Measurements from ENCODE around the gene RHOA. TPM values are rescaled to one million over a fixed set of nuclear protein-coding genes. Genes with fewer than 3 reads are reported as not detected.
A peak's percentile ranks its signal among the peaks of the same experiment; 100 is the strongest.
"Not testable (repeated sequence)": the region's sequence is repeated elsewhere in the genome, so short reads cannot be mapped to it uniquely, and the experiment has no call there.

The RHOA gene
- total RNA-seq, 1 donor from 2014 or later, result 501 TPM

GRCh38 chr3:49358217-49358883, 53.4 kb downstream of the RHOA start, which contains the start of gene GPX1:
Gene GPX1, minus strand, starts transcription at chr3:49358353. Its CDS starts 75 bp downstream, at chr3:49358278.
- TF ChIP-seq, protein P1, sequence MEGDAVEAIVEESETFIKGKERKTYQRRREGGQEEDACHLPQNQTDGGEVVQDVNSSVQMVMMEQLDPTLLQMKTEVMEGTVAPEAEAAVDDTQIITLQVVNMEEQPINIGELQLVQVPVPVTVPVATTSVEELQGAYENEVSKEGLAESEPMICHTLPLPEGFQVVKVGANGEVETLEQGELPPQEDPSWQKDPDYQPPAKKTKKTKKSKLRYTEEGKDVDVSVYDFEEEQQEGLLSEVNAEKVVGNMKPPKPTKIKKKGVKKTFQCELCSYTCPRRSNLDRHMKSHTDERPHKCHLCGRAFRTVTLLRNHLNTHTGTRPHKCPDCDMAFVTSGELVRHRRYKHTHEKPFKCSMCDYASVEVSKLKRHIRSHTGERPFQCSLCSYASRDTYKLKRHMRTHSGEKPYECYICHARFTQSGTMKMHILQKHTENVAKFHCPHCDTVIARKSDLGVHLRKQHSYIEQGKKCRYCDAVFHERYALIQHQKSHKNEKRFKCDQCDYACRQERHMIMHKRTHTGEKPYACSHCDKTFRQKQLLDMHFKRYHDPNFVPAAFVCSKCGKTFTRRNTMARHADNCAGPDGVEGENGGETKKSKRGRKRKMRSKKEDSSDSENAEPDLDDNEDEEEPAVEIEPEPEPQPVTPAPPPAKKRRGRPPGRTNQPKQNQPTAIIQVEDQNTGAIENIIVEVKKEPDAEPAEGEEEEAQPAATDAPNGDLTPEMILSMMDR (IDR thresholded peaks at IDR 0.05; ENCODE audit: insufficient read depth, low read length, poor library complexity, severe bottlenecking), result no peak
- peak; percentile 76 for DNase-seq (ENCODE audit: low read depth)

GRCh38 chr3:49357443-49358216, 54.1 kb downstream of the RHOA start:
- H3K4me3 ChIP-seq (ENCODE audit: low read depth, low read length), result peak overlapping the region; percentile 61
- H3K36me3 ChIP-seq (ENCODE audit: control insufficient read depth, insufficient read depth, low read length), result peaks cover 10% of the 10 kb centered on the region
- not testable (repeated sequence) for H3K27me3 ChIP-seq (ENCODE audit: control insufficient read depth, insufficient read depth, low read length); DNase-seq (ENCODE audit: low read depth)

More at GRCh38 chr3:49358217-49358883, 53.4 kb downstream of the RHOA start, which contains the start of gene GPX1:
- Histone ChIP-seq H3K4me3 (ENCODE audit: low read depth, low read length) (peak within 1 kb of the TSS; percentile 61), H3K27me3 (ENCODE audit: control insufficient read depth, insufficient read depth, low read length) (no peaks in the 10 kb centered on the region), H3K36me3 (ENCODE audit: control insufficient read depth, insufficient read depth, low read length) (peaks cover 10% of the 10 kb centered on the region)

DNA sequence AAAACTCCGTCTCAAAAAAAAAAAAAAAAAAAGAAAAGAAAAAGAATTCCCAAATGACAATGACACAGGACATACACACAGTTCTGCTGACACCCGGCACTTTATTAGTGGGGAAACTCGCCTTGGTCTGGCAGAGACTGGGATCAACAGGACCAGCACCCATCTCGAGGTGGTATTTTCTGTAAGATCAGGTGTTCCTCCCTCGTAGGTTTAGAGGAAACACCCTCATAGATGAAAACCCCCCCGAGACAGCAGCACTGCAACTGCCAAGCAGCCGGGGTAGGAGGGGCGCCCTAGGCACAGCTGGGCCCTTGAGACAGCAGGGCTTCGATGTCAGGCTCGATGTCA, 54.7 kb downstream of the RHOA start:
- not testable (repeated sequence) for DNase-seq (ENCODE audit: low read depth); H3K27me3 ChIP-seq (ENCODE audit: control insufficient read depth, insufficient read depth, low read length); H3K36me3 ChIP-seq (ENCODE audit: control insufficient read depth, insufficient read depth, low read length)
- H3K4me3 ChIP-seq (ENCODE audit: low read depth, low read length), result peak overlapping the region; percentile 61

- H3K36me3 ChIP-seq (ENCODE audit: control insufficient read depth, insufficient read depth, low read length), result peaks cover 7% of the 10 kb centered on the region
- TF ChIP-seq, protein P1 (IDR thresholded peaks at IDR 0.05; ENCODE audit: insufficient read depth, low read length, poor library complexity, severe bottlenecking), result no peak
- no peak overlapping the region for H3K4me3 ChIP-seq (ENCODE audit: low read depth, low read length)
- no peaks in the 10 kb centered on the region for H3K27me3 ChIP-seq (ENCODE audit: control insufficient read depth, insufficient read depth, low read length)
- no peak for DNase-seq (ENCODE audit: low read depth)
Observed at GRCh38 chr3:49352890-49353421, 58.8 kb downstream of the RHOA start.

DNA sequence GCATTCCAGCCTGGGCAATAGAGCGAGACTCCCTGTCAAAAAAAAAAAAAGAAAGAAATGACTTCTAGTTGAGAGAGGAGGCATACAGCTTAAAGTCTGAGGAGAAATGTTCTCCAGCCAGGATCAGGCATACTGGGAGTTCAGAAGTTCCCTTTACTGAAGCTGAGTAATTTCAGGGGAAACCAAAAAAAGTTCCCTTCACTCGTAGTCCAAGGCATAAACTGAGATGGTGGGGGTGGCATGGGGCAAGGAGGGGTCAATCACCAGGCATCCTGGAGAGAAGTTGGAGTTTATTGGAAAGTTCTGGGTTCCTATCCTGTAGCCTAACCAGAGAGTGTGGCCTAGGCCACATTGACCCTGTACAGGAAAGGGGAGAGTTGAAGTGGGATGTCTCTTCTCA, 59.5 kb downstream of the RHOA start:
- Histone ChIP-seq H3K36me3 (ENCODE audit: control insufficient read depth, insufficient read depth, low read length) (peaks cover 7% of the 10 kb centered on the region), H3K4me3 (ENCODE audit: low read depth, low read length) (no peak overlapping the region), H3K27me3 (ENCODE audit: control insufficient read depth, insufficient read depth, low read length) (no peaks in the 10 kb centered on the region)
- no peak for DNase-seq (ENCODE audit: low read depth)
- TF ChIP-seq, protein P1 (IDR thresholded peaks at IDR 0.05; ENCODE audit: insufficient read depth, low read length, poor library complexity, severe bottlenecking), result no peak

DNA sequence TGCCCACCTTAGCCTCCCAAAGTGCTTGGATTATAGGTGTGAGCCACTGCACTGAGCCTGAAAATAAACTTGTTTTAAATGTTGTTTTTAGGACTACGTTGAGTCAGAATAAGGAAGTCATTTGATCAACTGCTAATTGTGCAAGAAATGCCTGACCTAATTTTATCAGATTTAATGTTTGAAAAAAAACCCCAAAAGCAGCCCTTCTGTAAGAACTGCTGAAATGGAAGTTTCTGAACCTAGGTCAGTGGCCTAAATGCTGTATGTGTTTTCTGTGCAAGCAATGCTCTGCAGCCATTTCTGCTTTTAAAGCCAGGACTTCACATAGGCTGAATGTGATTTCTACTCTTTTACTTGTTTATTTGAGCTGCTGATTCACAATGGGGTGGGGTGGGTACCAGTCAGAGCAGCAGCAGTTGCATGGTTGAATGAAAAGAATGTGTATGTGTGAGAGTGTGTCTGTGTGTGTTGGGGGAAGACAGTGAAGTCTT, 60.2 kb downstream of the RHOA start:
- H3K36me3 ChIP-seq (ENCODE audit: control insufficient read depth, insufficient read depth, low read length), result peaks cover 5% of the 10 kb centered on the region
- TF ChIP-seq, protein P1 (IDR thresholded peaks at IDR 0.05; ENCODE audit: insufficient read depth, low read length, poor library complexity, severe bottlenecking), result no peak
- no peaks in the 10 kb centered on the region for H3K27me3 ChIP-seq (ENCODE audit: control insufficient read depth, insufficient read depth, low read length)
- H3K4me3 ChIP-seq (ENCODE audit: low read depth, low read length), result no peak overlapping the region
- peak; percentile 89 for DNase-seq (ENCODE audit: low read depth)

Data from kidney epithelial cell (primary cell).